ENCODE measurements around the gene LUC7L.

The LUC7L gene

GRCh38 chr16:228852-229730, at the start of gene LUC7L:
Gene LUC7L, minus strand, starts transcription at chr16:229449. Its CDS starts 110 bp downstream, at chr16:229339.
- H3K27ac ChIP-seq (ENCODE audit: low read depth in 2 of 2, low read length in 2 of 2), result peak within 1 kb of the TSS; percentile 98 to 99
- H3K9me3 ChIP-seq (ENCODE audit: control insufficient read depth in 2 of 2, low read length in 2 of 2), result no peaks in the 10 kb centered on the region
- peak within 1 kb of the TSS; percentile 73 to 90 for H3K4me3 ChIP-seq (ENCODE audit: low read length in 2 of 2)
- H3K36me3 ChIP-seq (ENCODE audit: control insufficient read depth in 2 of 2, insufficient read depth in 2 of 2, low read length in 2 of 2), result peaks cover 15 to 19% of the 10 kb centered on the region in 2 donors
- peaks cover 4 to 9% of the 10 kb centered on the region in 2 donors for H3K4me1 ChIP-seq (ENCODE audit: control insufficient read depth in 2 of 2, insufficient read depth in 2 of 2, low read length in 2 of 2)
- H3K9ac ChIP-seq (ENCODE audit: low read depth in 1 of 2, low read length in 2 of 2), result peak within 1 kb of the TSS; percentile 90 to 97
- H3K27me3 ChIP-seq (ENCODE audit: control insufficient read depth in 2 of 2, insufficient read depth in 2 of 2, low read length in 2 of 2), result no peaks in the 10 kb centered on the region

GRCh38 chr16:278863-279366, 49.7 kb upstream of the LUC7L start:
- no peaks in the 10 kb centered on the region for H3K36me3 ChIP-seq (ENCODE audit: control insufficient read depth in 2 of 2, insufficient read depth in 2 of 2, low read length in 2 of 2)
- H3K9ac ChIP-seq (ENCODE audit: low read depth in 1 of 2, low read length in 2 of 2), result no peak overlapping the region
- H3K4me1 ChIP-seq (ENCODE audit: control insufficient read depth in 2 of 2, insufficient read depth in 2 of 2, low read length in 2 of 2), result peaks cover 9 to 10% of the 10 kb centered on the region in 2 donors
- no peak overlapping the region for H3K27ac ChIP-seq (ENCODE audit: low read depth in 2 of 2, low read length in 2 of 2)
- H3K4me3 ChIP-seq (ENCODE audit: low read length in 2 of 2), result no peak overlapping the region
- peaks cover 8 to 11% of the 10 kb centered on the region in 2 donors for H3K27me3 ChIP-seq (ENCODE audit: control insufficient read depth in 2 of 2, insufficient read depth in 2 of 2, low read length in 2 of 2)
- no peaks in the 10 kb centered on the region for H3K9me3 ChIP-seq (ENCODE audit: control insufficient read depth in 2 of 2, low read length in 2 of 2)

DNA sequence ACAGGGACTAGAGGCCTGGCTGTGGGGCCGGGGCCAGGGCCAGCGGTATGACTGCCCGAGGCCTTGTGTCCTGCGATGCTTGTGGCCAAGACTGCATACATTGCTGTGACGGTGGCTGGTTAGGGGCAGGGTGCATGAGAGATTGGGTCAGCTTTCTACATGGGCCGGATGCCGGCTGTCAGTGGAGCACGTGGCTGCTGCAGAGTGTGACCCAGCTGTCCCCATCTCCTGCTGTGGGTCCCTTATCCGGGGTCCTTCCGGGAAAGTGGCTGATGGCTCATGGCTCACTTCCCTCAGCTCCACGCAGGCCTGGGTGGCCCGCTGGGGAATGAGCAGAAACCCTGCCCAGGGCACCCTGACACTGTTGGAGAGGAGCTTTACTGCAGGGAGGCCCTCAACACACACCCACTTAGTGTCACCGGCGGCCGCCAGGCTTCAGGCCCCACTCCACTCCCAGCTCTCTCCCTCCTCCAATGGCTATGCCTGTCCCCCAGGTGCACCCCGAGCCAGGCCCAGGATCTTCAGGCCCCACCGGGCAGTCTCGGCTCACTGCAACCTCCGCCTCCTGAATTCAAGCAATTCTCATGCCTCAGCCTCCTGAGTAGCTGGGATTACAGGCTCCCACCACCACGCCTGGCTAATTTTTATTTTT, 47.3 kb upstream of the LUC7L start:
- H3K27me3 ChIP-seq (ENCODE audit: control insufficient read depth in 2 of 2, insufficient read depth in 2 of 2, low read length in 2 of 2), result peaks cover 8% of the 10 kb centered on the region in 2 donors
- no peak overlapping the region for H3K9ac ChIP-seq (ENCODE audit: low read depth in 1 of 2, low read length in 2 of 2)
- no peak overlapping the region for H3K27ac ChIP-seq (ENCODE audit: low read depth in 2 of 2, low read length in 2 of 2)
- no peaks in the 10 kb centered on the region for H3K36me3 ChIP-seq (ENCODE audit: control insufficient read depth in 2 of 2, insufficient read depth in 2 of 2, low read length in 2 of 2)
- H3K4me3 ChIP-seq (ENCODE audit: low read length in 2 of 2), result no peak overlapping the region
- peaks cover 10 to 12% of the 10 kb centered on the region in 2 donors for H3K4me1 ChIP-seq (ENCODE audit: control insufficient read depth in 2 of 2, insufficient read depth in 2 of 2, low read length in 2 of 2)
- H3K9me3 ChIP-seq (ENCODE audit: control insufficient read depth in 2 of 2, low read length in 2 of 2), result no peaks in the 10 kb centered on the region

- Histone ChIP-seq H3K27ac (ENCODE audit: low read depth in 2 of 2, low read length in 2 of 2) (no peak within 1 kb of the TSS), H3K27me3 (ENCODE audit: control insufficient read depth in 2 of 2, insufficient read depth in 2 of 2, low read length in 2 of 2) (peaks cover 8% of the 10 kb centered on the region in 2 donors), H3K9ac (ENCODE audit: low read depth in 1 of 2, low read length in 2 of 2) (peak within 1 kb of the TSS in 1 of 2 donors; percentile 51)
Measured at GRCh38 chr16:275786-276232, 46.6 kb upstream of the LUC7L start, which contains the start of gene RGS11. Gene RGS11, minus strand, starts transcription at chr16:275944. Its CDS starts 33 bp downstream, at chr16:275911.

GRCh38 chr16:275041-275641, 45.9 kb upstream of the LUC7L start:
- peaks cover 8 to 12% of the 10 kb centered on the region in 2 donors for H3K4me1 ChIP-seq (ENCODE audit: control insufficient read depth in 2 of 2, insufficient read depth in 2 of 2, low read length in 2 of 2)
- H3K9ac ChIP-seq (ENCODE audit: low read depth in 1 of 2, low read length in 2 of 2), result peak overlapping the region in 1 of 2 donors; percentile 51
- peaks cover 8% of the 10 kb centered on the region in 2 donors for H3K27me3 ChIP-seq (ENCODE audit: control insufficient read depth in 2 of 2, insufficient read depth in 2 of 2, low read length in 2 of 2)
- peak overlapping the region; percentile 44 to 51 for H3K4me3 ChIP-seq (ENCODE audit: low read length in 2 of 2)
- no peak overlapping the region for H3K27ac ChIP-seq (ENCODE audit: low read depth in 2 of 2, low read length in 2 of 2)
- H3K36me3 ChIP-seq (ENCODE audit: control insufficient read depth in 2 of 2, insufficient read depth in 2 of 2, low read length in 2 of 2), result no peaks in the 10 kb centered on the region
- H3K9me3 ChIP-seq (ENCODE audit: control insufficient read depth in 2 of 2, low read length in 2 of 2), result no peaks in the 10 kb centered on the region

More at GRCh38 chr16:275786-276232, 46.6 kb upstream of the LUC7L start, which contains the start of gene RGS11:
- peak within 1 kb of the TSS; percentile 44 to 51 for H3K4me3 ChIP-seq (ENCODE audit: low read length in 2 of 2)
- peaks cover 10 to 12% of the 10 kb centered on the region in 2 donors for H3K4me1 ChIP-seq (ENCODE audit: control insufficient read depth in 2 of 2, insufficient read depth in 2 of 2, low read length in 2 of 2)
- H3K9me3 ChIP-seq (ENCODE audit: control insufficient read depth in 2 of 2, low read length in 2 of 2), result no peaks in the 10 kb centered on the region
- H3K36me3 ChIP-seq (ENCODE audit: control insufficient read depth in 2 of 2, insufficient read depth in 2 of 2, low read length in 2 of 2), result no peaks in the 10 kb centered on the region

GRCh38 chr16:273547-274421, 44.5 kb upstream of the LUC7L start:
- Histone ChIP-seq H3K27ac (ENCODE audit: low read depth in 2 of 2, low read length in 2 of 2) (no peak overlapping the region), H3K9ac (ENCODE audit: low read depth in 1 of 2, low read length in 2 of 2) (no peak overlapping the region), H3K4me3 (ENCODE audit: low read length in 2 of 2) (no peak overlapping the region), H3K9me3 (ENCODE audit: control insufficient read depth in 2 of 2, low read length in 2 of 2) (no peaks in the 10 kb centered on the region), H3K36me3 (ENCODE audit: control insufficient read depth in 2 of 2, insufficient read depth in 2 of 2, low read length in 2 of 2) (no peaks in the 10 kb centered on the region), H3K4me1 (ENCODE audit: control insufficient read depth in 2 of 2, insufficient read depth in 2 of 2, low read length in 2 of 2) (peaks cover 10 to 17% of the 10 kb centered on the region in 2 donors), H3K27me3 (ENCODE audit: control insufficient read depth in 2 of 2, insufficient read depth in 2 of 2, low read length in 2 of 2) (peaks cover 6 to 8% of the 10 kb centered on the region in 2 donors)

DNA sequence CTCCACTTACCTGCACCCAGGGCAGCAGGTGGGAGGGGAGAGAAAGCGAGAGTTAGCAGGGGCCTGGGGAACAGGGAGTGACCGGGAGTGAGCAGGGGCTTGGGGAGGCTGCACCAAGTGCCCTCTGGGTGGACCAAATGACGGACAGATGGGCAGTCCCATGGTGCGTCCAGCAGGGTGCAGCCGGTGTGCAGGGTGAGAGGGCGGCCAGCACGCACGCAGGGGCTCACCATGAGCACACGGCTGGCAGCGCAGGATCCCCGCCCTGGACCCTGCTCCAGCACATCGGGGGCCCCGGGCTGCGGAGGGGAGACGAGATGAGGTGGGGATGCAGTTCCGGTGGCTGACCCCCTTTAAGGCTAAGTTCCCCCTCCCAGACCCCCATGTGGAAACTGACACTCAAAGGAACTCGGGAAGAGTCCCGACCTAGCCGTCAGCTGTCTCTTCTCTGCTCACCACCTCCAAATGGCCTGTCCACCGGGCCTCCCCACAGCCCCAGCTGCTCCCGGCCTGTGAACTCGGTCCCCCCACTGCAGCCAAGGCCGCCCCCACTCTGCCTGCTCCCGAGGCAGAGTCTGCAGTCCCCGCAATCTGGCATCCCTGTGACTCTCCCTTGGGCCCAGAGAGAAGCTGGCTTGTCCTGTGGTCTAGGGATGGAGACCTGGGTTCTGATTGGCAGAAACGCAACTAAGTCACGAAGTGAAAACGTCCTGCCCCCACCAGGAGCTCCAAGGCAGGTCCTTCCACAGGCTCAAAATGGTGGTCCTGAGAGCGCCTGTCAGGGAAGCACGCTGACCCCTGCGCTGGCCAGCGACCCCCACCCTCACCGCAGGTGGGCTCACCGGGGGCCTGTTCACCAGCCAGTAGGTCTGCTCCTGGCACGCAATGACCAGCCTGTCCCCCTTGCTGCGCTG, 43.6 kb upstream of the LUC7L start:
- no peaks in the 10 kb centered on the region for H3K36me3 ChIP-seq (ENCODE audit: control insufficient read depth in 2 of 2, insufficient read depth in 2 of 2, low read length in 2 of 2)
- peaks cover 6 to 8% of the 10 kb centered on the region in 2 donors for H3K27me3 ChIP-seq (ENCODE audit: control insufficient read depth in 2 of 2, insufficient read depth in 2 of 2, low read length in 2 of 2)
- no peak overlapping the region for H3K9ac ChIP-seq (ENCODE audit: low read depth in 1 of 2, low read length in 2 of 2)
- no peak overlapping the region for H3K27ac ChIP-seq (ENCODE audit: low read depth in 2 of 2, low read length in 2 of 2)
- H3K4me1 ChIP-seq (ENCODE audit: control insufficient read depth in 2 of 2, insufficient read depth in 2 of 2, low read length in 2 of 2), result peaks cover 17 to 26% of the 10 kb centered on the region in 2 donors
- no peak overlapping the region for H3K4me3 ChIP-seq (ENCODE audit: low read length in 2 of 2)
- H3K9me3 ChIP-seq (ENCODE audit: control insufficient read depth in 2 of 2, low read length in 2 of 2), result no peaks in the 10 kb centered on the region

DNA sequence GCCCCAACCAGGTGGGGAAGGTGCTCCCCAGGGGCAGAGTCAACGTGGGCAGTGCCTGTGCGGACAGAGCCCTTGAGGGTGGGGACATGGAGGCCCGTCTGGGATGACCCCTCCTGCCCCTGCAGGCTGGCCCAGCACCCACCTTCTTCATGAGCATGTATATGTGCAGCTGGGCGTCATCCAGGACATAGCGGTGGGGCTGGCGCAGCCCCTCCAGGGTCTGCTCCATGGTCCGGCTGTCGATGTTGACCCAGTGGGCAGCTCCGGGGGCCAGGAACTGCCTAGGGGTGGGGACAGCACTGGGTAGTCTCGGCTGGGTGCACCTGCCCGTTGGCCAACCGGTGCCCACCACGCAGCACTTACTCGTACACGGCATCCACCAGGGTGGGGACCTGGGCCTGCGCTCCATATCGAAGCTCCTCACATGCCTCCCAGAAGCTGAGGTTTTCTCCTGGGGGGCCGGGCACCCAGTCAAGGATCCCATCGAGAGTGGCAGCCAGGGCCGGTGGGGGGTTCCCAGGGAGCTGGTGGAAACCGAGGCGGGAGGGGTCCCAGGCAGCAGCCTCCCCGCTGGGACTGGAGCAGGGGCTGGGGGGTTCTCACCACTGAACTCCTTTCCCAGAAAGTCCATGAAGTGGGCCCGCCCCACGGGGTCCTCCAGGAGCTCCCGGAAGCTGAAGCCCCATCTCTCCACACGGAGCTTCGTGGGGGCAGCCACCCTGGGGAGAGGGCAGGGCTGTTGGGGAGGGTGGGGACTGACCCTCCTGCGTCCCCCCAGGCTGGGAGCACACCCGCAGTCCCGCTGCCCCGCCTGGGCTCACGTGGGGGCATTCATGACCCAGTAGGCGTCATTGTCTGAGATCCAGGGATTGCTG, 41.4 kb upstream of the LUC7L start:
- Histone ChIP-seq H3K27ac (ENCODE audit: low read depth in 2 of 2, low read length in 2 of 2) (no peak overlapping the region), H3K9me3 (ENCODE audit: control insufficient read depth in 2 of 2, low read length in 2 of 2) (no peaks in the 10 kb centered on the region), H3K4me3 (ENCODE audit: low read length in 2 of 2) (no peak overlapping the region), H3K36me3 (ENCODE audit: control insufficient read depth in 2 of 2, insufficient read depth in 2 of 2, low read length in 2 of 2) (peaks cover 0 to under 1% of the 10 kb centered on the region in 2 donors), H3K4me1 (ENCODE audit: control insufficient read depth in 2 of 2, insufficient read depth in 2 of 2, low read length in 2 of 2) (peaks cover 18 to 41% of the 10 kb centered on the region in 2 donors), H3K9ac (ENCODE audit: low read depth in 1 of 2, low read length in 2 of 2) (no peak overlapping the region), H3K27me3 (ENCODE audit: control insufficient read depth in 2 of 2, insufficient read depth in 2 of 2, low read length in 2 of 2) (peaks cover 4 to 5% of the 10 kb centered on the region in 2 donors)
